Fibroblast of lung (primary cell): ENCODE measurements around the gene RIIAD1. TPM values are rescaled to one million over a fixed set of nuclear protein-coding genes. Genes with fewer than 3 reads are reported as not detected.

Experiments used
- DNase-seq, 2 donors: peaks; one replicate each; pipeline versions ENCODE4 v3.0.0 to v3.0.0-alpha.2; 2010; ENCODE audit warnings: low read depth in 2 of 2
- H2AFZ ChIP-seq: 2 replicates; pipeline ENCODE4 v1.5.1; 2012; ENCODE audit warnings: low read length, control low read depth, inconsistent platforms
- H3K27ac ChIP-seq: 2 replicates; pipeline ENCODE4 v1.5.1; 2011; ENCODE audit warnings: low read length, control low read depth; ENCODE audit not compliant: insufficient read depth
- H3K27me3 ChIP-seq: 2 replicates; pipeline ENCODE4 v1.5.1; 2011; ENCODE audit warnings: mild to moderate bottlenecking, low read length; ENCODE audit not compliant: control insufficient read depth, insufficient read depth
- H3K36me3 ChIP-seq: 2 replicates; pipeline ENCODE4 v1.5.1; 2011; ENCODE audit warnings: low read length; ENCODE audit not compliant: control insufficient read depth, insufficient read depth
- H3K4me1 ChIP-seq: 2 replicates; pipeline ENCODE4 v1.5.1; 2011; ENCODE audit warnings: low read length; ENCODE audit not compliant: control insufficient read depth, insufficient read depth; ENCODE audit errors: extremely low read depth
- H3K4me2 ChIP-seq: 2 replicates; pipeline ENCODE4 v1.5.1; 2011; ENCODE audit warnings: low read length, control low read depth; ENCODE audit not compliant: insufficient read depth; ENCODE audit errors: extremely low read depth
- H3K4me3 ChIP-seq, 4 experiments: fragments of 200-600 bp in 1 of 4; sonication (generic) in 1 of 4; replicated peaks in 1 of 4; 2 replicates each; pipeline ENCODE4 v1.5.1; 2011 to 2016; ENCODE audit warnings: low read length in 4 of 4, low read depth in 3 of 4, mild to moderate bottlenecking in 3 of 4, control low read depth in 2 of 4, inconsistent platforms in 1 of 4, mixed read lengths in 1 of 4; ENCODE audit not compliant: insufficient read depth in 1 of 4; ENCODE audit errors: control extremely low read depth in 1 of 4
- H3K79me2 ChIP-seq: 2 replicates; pipeline ENCODE4 v1.5.1; 2012; ENCODE audit warnings: mild to moderate bottlenecking, low read length, inconsistent platforms; ENCODE audit not compliant: control insufficient read depth, insufficient read depth
- H3K9ac ChIP-seq: 2 replicates; pipeline ENCODE4 v1.5.1; 2011; ENCODE audit warnings: mild to moderate bottlenecking, low read length, control low read depth; ENCODE audit not compliant: insufficient read depth
- H3K9me3 ChIP-seq: 2 replicates; pipeline ENCODE4 v1.5.1; 2012; ENCODE audit warnings: low read depth, low read length; ENCODE audit not compliant: control insufficient read depth, insufficient read depth
- H4K20me1 ChIP-seq: 2 replicates; pipeline ENCODE4 v1.5.1; 2011; ENCODE audit warnings: low read length; ENCODE audit not compliant: control insufficient read depth, insufficient read depth; ENCODE audit errors: extremely low read depth
- EZH2 ChIP-seq: IDR thresholded peaks from 2 replicates; pipeline ENCODE4 v1.5.1; 2012; ENCODE audit warnings: low read length, control low read depth, mild to moderate bottlenecking; ENCODE audit errors: missing control alignments
- polyA plus RNA-seq, 2 donors: library from polyadenylated mRNA; depleted of rRNA in 1 of 2; stranded (reverse) in 1 of 2; unstranded in 1 of 2; fragments of >200 nt; gene quantifications; 2 replicates each; pipeline ENCODE4 v1.2.1, GENCODE V29; 2011 to 2012; ENCODE audit warnings: missing spikeins in 1 of 2
- total RNA-seq: library from RNA; depleted of rRNA; stranded (reverse); fragments of >200 nt; gene quantifications from 2 replicates; pipeline ENCODE4 v1.2.1, GENCODE V29; 2014
- TF ChIP-seq, protein P1 (sequence below), 2 donors: IDR thresholded peaks in 1 of 2; conservative IDR thresholded peaks in 1 of 2; 1 replicate in 1 of 2; 2 replicates in 1 of 2; pipeline ENCODE4 v1.5.1; 2011 to 2012; ENCODE audit warnings: low read length in 2 of 2, control low read depth in 1 of 2, inconsistent platforms in 1 of 2, low read depth in 1 of 2, mild to moderate bottlenecking in 1 of 2

The RIIAD1 gene
- total and polyA plus RNA-seq, 2 donors (not counting 1 experiment from before 2014, with no cell fraction given) = not detected

DNA sequence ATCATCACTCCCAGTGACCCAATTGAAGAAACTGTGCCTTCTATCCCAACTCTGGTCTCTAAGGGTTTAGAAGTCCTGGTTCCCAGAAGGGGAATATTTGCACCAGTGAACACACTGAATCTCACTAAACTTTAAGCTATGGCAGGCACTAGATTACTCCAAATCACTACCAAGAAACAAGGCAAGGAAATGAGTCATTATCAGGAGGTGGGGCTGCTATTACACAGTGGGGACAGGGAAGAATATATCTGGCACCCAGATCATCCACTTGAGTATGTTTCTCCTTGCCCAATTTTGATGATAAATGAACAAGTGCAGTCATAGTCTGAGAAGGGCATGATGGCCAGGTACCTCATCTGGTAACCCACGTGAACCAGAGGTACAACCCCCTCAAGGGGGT is 35.0 kb downstream of the RIIAD1 start:
- Histone ChIP-seq H3K27ac (no peak overlapping the region), H3K4me3 (no peak overlapping the region), H3K79me2 (no peaks in the 10 kb centered on the region), H3K27me3 (no peaks in the 10 kb centered on the region), H4K20me1 (no peaks in the 10 kb centered on the region), H3K9me3 (no peaks in the 10 kb centered on the region), H3K4me2 (no peak overlapping the region), H3K4me1 (peaks cover 3% of the 10 kb centered on the region), H3K9ac (no peak overlapping the region), H3K36me3 (peaks cover 4% of the 10 kb centered on the region), H2AFZ (no peak overlapping the region)
- peak; percentile 5 to 31 for DNase-seq
- TF ChIP-seq, protein P1, sequence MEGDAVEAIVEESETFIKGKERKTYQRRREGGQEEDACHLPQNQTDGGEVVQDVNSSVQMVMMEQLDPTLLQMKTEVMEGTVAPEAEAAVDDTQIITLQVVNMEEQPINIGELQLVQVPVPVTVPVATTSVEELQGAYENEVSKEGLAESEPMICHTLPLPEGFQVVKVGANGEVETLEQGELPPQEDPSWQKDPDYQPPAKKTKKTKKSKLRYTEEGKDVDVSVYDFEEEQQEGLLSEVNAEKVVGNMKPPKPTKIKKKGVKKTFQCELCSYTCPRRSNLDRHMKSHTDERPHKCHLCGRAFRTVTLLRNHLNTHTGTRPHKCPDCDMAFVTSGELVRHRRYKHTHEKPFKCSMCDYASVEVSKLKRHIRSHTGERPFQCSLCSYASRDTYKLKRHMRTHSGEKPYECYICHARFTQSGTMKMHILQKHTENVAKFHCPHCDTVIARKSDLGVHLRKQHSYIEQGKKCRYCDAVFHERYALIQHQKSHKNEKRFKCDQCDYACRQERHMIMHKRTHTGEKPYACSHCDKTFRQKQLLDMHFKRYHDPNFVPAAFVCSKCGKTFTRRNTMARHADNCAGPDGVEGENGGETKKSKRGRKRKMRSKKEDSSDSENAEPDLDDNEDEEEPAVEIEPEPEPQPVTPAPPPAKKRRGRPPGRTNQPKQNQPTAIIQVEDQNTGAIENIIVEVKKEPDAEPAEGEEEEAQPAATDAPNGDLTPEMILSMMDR (conservative IDR thresholded peaks at IDR 0.05 in 1 of 2, IDR thresholded peaks at IDR 0.05 in 1 of 2; ENCODE audit: low read depth in 1 of 2, low read length in 2 of 2) = no peak
- TF ChIP-seq EZH2 = no peak

DNA sequence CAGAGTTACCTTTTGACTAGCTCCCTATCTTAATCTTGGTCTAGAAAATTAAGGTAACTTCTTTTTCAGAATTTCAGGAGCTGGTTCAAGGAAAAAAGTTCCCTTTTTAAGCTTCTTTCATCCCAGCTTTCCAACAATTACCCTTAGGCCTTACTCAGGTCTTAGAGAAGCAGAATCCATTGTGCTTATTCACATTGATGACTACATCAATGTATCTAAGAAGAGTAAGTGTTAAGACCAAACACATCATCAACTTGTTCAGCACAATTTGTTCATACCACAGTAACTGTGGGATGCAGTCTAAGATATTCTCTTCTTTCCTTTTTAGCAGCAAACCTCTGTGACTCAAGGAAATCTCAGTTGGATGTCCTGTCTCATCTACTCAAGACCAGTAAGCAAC is 37.9 kb downstream of the RIIAD1 start:
- no peaks in the 10 kb centered on the region for H4K20me1 ChIP-seq
- no peaks in the 10 kb centered on the region for H3K9me3 ChIP-seq
- no peak overlapping the region for H2AFZ ChIP-seq
- DNase-seq = peak in 1 of 2 donors; percentile 2
- no peaks in the 10 kb centered on the region for H3K27me3 ChIP-seq
- peaks cover 3% of the 10 kb centered on the region for H3K4me1 ChIP-seq
- no peaks in the 10 kb centered on the region for H3K79me2 ChIP-seq
- no peak overlapping the region for H3K9ac ChIP-seq
- no peak overlapping the region for H3K27ac ChIP-seq
- H3K4me2 ChIP-seq = no peak overlapping the region
- peaks cover 4% of the 10 kb centered on the region for H3K36me3 ChIP-seq
- TF ChIP-seq, protein P1 (conservative IDR thresholded peaks at IDR 0.05 in 1 of 2, IDR thresholded peaks at IDR 0.05 in 1 of 2; ENCODE audit: low read depth in 1 of 2, low read length in 2 of 2) = no peak
- TF ChIP-seq EZH2 = no peak
- H3K4me3 ChIP-seq = no peak overlapping the region

DNA sequence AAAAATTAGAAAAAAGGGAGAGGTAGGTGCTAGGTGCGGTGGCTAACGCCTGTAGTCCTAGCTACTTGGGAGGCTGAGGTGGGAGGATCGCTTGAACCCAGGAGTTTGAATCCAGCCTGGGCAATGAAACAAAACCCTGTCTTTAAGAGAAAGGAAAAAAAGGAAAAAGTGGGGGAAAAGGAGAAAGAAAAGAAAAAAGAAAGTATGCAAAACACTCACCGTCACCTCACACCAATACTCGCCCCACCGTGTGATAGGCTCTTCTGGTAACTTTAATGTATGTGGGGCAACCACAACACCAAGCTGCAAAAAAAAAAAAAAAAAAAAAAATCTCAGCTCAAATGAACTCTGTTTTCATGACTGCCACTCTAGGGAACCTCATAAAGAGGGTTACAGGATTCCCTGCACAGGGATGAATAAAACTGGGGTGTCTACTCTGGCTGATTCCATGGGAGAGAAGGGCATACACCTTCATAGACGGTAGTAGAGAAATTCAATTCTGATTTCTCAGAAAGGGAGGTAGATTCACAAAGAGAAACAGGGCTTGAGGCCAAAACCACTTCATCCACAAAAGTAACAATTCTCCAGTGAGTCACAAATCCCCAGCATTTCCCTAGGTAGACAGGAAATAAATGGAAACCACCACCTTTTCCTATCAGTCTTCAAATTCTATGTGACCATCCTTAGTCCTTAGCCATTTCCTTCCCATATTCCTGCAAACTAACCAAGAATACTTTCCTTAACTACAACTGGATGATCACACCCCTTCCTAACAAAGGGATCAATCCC is 39.5 kb downstream of the RIIAD1 start:
- no peaks in the 10 kb centered on the region for H3K79me2 ChIP-seq
- no peaks in the 10 kb centered on the region for H4K20me1 ChIP-seq
- H3K9ac ChIP-seq = no peak overlapping the region
- no peaks in the 10 kb centered on the region for H3K9me3 ChIP-seq
- no peak overlapping the region for H3K4me2 ChIP-seq
- TF ChIP-seq, protein P1 (conservative IDR thresholded peaks at IDR 0.05 in 1 of 2, IDR thresholded peaks at IDR 0.05 in 1 of 2; ENCODE audit: low read depth in 1 of 2, low read length in 2 of 2) = no peak
- no peak for TF ChIP-seq EZH2
- H3K27ac ChIP-seq = no peak overlapping the region
- peak in 1 of 2 donors; percentile 41 for DNase-seq
- no peak overlapping the region for H3K4me3 ChIP-seq
- H3K36me3 ChIP-seq = peaks cover 4% of the 10 kb centered on the region
- H3K27me3 ChIP-seq = no peaks in the 10 kb centered on the region
- H3K4me1 ChIP-seq = peaks cover 3% of the 10 kb centered on the region
- no peak overlapping the region for H2AFZ ChIP-seq
